COLO668 (cell line): ENCODE measurements around the gene MME.

ENCODE experiments used
- DNase-seq: peaks from one replicate; lab custom pipeline; 2025; ENCODE audit not compliant: unreplicated experiment; lab: John Stamatoyannopoulos, UW

Gene MME

DNA sequence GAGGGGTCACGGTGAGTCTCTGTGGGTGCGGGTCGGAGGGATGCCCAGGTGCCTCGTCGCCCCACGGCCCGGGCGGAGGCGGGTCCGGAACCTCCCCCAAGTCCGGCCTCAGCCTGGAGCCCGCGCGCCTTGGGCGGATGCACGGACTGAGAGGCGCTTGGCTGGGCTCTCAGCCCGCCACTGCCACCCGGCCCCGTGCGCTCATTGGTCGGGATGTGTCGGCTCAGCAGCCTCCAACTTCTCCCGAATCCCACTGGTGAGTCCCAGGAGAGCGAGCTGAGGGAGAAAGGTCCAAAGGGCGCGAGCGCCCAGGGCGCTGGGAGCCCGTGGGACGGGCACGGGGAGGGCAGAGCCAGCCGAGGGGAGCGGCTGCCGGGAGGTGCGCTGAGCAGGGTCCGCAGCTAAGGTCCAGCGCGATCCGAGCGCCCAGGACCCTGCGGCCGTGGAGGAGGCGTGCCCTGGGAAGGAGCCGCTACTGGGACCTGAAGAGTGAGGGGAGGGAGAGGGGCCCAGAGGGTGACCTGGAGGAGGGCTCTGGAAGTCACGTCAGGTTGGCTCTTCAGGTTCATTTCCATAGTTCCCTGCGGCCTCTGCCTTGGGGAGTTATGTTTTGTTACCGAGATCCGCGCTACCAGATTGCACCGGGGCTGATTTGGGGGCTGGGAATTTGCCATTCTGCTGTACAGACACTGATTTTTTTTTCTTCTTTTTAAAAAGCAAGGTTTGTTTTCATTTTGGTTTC is at the start of gene MME:
Gene MME (plus strand): TSS at position 574 of the 742 bp plus-strand sequence. CDS start 3,849 bp downstream, outside the sequence.
- peak; percentile 1 for DNase-seq

DNA sequence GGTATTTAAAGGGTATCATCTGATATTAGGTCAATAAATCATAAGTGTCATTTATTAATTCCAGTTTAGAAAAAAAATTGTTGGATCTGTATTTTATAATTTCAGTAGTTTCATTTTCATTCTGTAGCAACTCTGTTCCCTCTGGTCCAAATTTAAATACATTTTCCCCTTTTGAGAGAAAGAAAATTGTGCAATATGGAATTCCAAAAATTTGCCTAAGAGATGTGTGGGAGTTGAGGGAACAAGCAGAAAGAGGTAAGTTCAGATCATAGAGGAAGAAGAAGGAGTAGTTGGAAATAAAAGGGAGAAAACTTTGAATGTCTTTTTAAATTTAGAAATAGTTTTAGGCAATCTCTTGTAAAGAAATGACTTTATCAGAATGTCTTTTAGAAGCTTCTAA is 48.9 kb upstream of the MME start:
- DNase-seq = no peak

DNA sequence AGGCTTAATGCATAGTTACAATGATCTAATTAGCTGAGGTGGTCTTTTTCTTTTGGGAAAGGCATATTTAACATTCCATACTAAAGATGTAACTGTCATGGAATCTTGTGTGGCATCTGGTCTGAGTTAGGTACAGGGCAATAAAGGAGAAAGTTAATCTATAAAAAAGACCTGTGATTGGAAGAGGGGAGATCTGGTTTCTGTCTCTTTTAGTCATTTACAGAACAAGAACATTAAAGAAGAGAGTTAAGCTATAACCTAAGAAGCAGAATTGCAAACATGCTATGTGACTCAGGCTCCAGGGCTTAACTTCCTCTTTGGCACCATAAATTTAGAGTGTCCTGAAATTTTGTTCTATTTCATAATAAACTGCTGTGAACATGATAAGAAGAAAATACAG is 47.2 kb upstream of the MME start:
- no peak for DNase-seq

DNA sequence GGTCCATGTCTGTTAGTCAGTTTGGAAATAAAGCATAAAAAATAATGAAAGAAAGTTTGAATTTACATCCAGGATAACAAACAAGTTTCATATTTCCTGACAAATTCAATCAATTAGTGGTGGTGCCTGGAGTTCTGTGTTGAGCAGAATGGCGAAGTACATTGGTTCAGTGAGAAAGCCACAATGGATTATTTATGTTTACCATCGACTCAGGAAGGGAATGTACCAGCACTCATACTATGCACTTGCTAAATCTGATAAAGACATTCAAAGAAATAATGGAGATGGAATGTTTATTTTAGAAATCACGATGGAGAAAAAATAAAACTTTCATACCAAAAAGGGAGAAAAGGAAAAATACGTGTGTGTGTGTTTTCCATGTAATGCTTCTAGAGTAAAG is 45.3 kb upstream of the MME start:
- DNase-seq = no peak

DNA sequence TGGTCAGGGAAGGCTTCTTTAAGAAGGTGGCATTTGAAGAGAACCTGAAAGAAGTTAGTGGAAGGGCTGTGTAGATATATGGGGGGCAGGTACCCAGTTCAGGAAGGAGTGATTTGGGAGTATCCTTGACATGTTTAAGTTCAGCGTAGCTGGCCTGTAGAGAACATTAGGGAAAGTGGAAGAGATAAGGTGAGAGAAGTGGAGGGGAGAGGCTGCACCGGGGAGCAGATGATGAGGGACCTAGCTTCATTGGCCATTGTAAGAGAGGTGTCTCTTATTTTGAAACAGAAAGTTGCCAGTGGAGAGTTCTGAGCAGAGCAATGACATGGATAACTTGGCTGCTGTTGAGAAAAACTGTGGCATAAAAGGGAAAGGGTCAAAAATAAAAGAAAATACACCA is 44.6 kb upstream of the MME start:
- no peak for DNase-seq

DNA sequence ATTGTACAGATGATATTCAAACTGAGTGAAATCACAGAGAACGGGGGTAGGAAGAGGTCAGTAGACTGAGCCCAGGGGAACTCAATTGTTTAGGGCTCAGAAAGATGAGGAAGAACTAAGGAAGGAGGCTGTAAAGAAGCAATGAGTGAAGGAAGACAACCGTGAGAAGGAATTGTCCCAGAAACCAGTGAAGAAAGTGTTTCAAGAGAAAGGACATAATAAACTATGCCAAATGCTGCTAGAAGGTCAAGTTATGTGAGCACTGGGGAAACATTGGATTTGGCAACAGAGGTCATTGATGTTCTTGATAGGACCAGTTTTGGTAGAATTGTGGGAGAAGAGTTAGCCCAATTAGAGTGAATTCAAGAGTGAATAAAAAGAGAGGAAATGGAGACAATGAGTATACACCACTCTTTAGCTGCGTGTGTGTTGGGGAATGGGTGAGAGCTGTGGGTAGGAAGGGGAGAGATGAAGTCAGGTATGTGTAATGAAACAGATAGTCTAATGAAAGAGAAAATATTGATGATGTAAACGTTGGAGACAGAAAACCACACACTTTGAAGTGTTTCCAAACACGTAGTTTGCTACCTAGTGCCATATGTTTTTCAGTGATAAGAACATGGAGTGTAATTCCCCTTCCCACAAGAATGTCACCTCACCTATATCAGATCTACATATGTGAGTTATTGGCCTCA is 42.5 kb upstream of the MME start:
- no peak for DNase-seq

DNA sequence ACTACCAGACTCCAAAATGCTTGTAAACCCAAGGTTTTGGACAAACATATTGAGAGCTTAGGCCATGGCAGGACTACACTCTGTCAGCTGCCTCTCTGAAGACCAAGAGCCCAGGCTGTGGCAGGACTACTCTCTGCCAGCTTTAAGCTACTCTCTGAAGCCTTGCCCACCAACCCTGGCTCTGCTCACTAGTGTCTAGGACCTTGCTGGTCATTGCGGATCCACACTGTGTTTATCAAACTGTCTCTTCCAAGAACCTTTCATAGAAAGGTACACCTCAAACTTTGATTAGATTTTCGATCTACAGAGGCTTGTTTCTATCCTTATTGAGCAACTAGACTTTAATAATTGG is 41.9 kb upstream of the MME start:
- DNase-seq = no peak

DNA sequence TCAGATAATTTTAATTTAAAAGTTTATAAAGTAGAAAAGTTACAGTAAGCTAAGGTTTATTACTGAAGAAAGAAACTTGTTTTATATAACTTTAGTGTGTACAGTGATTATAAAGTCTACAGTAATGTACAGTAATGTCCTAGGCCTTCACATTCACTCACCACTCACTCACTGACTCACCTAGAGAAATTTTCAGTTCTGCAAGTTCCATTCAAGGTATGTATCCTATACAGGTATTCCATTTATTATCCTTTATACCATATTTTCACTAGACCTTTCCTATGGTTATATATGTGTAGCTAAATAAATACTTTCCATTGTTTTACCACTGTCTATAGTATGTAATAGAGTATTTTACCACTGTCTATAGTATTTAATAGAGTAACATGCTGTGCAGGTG is 33.2 kb upstream of the MME start:
- DNase-seq = no peak

DNA sequence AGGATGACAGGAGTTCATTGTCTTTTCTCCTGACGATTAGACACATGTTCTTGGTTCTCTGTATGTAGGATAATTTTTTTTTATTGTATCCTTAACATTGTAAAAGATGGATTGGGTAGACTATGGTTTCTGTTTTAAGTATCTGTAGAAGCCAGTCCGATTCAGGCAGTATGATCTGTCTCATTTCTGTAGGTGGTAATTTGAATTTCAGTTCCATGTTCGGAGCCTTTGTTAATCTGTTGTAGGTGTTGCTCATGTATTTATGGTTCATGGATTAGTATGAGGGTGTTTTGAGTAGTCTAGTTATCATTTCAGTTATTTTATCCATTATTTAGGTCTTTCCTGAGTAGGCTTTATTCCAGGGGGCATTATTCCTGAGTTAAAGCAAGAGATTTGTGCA is 32.4 kb upstream of the MME start:
- no peak for DNase-seq

DNA sequence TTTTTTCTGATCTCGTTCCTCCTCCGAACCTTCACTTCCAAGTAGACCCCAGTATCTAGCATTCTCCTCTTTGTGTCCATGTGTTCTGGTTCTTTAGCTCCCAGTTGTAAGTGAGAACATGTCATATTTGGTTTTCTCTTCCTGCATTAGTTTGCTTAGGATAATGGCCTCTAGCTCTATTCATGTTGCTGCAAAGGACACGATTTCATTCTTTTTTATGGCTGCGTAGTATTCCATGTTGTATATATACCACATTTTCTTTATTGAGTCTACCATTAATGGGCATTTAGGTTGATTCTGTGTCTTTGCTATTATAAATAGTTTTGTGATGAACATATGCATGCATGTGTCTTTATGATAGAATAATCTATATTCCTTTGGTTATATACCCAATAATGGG is 30.2 kb upstream of the MME start:
- no peak for DNase-seq

DNA sequence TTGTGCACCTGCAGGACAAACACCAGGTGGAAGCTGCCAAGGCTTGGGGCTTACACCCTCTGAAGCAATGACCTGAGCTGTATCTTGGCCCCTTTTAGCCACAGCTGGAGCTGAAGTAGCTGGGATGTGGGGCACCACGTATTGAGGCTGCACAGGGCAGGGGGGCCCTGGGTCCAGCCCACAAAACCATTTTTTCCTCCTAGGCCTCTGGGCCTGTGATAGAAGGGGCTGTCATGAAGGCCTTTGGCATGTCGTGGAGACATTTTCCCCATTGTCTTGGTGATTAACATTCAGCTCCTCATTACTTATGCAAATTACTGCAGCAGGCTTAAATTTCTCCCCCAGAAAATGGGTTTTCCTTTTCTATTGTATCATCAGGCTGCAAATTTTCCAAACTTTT is 27.6 kb upstream of the MME start:
- no peak for DNase-seq

DNA sequence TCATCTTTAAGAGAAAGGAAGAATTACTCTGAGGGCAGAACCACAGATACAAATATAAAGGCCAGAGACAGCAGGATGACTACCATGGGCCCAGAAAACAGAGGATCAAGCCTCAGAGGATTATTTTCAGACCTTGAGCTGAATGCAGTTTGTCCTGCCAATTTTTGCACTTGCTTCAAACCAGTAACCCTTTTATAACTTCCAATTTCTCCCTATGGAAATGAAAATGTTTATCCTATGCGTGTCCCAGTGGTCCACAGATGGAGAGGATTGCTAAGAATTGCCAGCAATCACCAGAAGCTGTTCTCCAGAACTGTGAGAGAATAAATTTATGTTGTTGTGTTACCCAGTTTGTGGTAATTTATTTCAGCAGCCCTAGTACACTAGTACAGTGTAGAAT is 26.4 kb upstream of the MME start:
- no peak for DNase-seq

DNA sequence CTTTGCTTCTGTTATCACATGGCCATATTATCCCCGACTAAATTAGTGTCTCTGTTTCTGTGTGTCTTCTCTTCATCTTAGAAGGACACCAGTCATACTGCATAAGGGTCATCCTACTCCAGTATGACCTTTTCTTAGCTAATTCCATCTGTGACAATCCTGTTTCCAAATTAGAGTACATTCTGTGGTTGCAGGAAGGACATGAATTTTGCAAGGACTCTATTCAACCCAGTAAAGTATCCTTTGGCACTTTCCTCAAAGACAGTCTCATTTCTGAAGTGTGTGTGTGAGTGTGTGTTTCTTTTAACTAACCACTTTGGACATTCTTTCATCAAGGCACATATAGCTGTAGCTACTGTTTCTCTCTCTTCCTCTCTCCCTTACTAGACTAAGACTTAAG is 15.2 kb upstream of the MME start:
- DNase-seq = no peak

DNA sequence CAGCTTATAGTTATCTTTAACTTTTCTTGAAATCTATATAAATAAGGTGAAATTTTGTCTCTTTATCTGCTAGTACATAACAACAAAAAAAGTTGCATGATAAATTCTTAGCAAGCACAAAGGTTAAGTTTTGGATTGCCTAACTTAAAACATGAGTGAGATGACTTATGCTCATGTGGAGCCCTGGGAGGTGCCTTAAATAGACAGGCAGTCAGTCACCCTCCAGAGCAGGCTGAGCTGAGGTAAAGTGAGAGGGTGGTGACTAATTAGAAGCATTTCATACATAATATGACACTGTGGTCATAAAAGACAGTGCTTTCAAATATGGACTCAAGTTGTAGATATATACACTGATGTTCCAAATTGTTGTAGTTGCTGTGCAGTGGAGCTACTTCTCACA is 14.6 kb upstream of the MME start:
- no peak for DNase-seq

DNA sequence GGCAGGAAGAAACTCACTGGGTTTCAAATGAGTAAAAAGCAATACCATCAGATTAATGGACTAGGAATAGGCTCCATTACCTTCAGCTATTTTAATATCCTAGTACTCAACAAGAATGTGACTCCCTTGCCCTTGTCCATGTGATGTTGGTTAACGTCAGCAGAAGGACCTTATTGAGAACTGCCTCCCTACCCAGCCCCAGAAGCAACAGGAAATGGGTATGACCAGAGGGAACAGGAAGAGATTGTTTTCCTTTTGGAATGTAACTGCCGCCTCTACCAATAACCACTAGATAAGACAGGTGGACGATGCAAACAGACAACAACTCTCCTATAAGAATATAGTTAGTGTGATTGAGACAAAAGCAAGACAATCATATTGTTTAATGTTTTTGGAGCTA is 10.4 kb upstream of the MME start:
- no peak for DNase-seq

DNA sequence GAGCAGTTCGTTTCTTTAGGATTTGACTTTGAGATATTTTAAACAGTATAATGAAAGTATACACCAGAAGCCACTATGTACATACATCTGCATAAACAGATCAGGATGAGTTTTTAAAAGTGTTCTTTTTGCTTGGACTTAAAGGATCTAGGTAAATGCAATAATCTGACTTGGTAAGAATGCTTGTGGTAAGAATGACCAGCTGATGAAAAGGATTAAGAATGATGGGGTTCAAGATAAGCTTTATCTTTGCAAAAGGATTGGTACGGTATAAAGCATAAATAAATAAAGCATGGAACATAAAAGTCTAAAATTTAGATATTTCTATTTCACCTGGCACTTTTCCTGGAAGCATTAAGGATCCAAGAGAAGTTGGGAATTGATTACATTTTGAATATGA is 9.8 kb upstream of the MME start:
- DNase-seq = no peak

DNA sequence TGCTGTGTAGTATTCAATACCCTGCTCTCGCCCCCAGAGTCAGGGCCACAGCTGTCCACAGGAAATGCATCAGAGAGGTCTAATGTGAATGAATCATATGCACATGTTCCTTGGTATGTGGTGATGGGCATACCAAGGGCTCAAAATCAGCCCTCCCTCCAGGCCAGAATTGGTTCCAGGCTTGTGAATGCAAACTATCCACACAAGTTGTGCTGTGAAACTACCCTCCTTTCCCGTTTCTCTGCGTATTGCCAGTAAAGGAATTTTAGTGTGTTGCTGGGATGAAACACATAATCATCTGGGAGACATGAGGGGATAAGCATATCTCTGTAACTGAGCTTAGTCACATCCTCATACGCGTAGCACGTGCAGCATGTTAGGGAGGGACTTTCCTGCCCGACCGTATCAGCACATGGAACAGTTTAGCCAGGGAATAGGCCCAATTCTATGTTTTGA is 9.2 kb upstream of the MME start:
- DNase-seq = no peak

DNA sequence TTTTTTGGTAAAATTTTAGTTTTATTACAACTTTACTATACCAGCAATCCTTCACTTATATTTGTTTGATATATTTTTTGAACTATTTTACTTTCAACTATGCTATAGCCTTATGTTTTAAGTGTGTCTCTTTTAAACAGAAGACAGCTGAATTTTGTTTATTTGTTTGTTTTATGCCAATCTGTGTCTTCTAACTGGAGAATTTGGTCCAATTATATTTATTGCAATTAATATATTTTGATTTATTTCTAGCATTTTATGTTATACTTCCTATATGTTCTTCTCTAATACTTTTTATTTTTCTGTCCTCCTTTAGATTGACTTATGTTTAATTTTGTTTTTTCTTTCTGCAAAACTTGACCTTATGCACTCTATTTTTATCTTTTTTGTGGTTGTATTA is 4.9 kb upstream of the MME start:
- no peak for DNase-seq

DNA sequence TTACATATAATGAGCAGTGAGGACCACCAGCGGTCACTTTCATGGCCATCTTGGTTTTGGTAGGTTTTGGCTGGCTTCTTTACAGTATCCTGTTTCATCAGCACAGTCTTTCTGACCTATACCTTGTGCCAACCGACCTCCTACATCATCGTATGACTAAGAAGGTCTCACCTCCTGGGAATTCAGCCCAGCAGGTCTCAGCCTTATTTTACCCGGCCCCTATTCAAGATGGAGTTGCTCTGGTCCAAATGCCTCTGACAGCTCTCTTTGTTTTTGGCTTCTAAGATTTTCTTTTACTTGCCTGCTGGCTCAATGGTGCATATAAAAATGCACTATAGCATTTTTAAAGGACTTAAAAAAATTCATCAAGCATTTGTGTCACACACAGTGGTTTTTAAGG is 3.2 kb upstream of the MME start:
- no peak for DNase-seq

DNA sequence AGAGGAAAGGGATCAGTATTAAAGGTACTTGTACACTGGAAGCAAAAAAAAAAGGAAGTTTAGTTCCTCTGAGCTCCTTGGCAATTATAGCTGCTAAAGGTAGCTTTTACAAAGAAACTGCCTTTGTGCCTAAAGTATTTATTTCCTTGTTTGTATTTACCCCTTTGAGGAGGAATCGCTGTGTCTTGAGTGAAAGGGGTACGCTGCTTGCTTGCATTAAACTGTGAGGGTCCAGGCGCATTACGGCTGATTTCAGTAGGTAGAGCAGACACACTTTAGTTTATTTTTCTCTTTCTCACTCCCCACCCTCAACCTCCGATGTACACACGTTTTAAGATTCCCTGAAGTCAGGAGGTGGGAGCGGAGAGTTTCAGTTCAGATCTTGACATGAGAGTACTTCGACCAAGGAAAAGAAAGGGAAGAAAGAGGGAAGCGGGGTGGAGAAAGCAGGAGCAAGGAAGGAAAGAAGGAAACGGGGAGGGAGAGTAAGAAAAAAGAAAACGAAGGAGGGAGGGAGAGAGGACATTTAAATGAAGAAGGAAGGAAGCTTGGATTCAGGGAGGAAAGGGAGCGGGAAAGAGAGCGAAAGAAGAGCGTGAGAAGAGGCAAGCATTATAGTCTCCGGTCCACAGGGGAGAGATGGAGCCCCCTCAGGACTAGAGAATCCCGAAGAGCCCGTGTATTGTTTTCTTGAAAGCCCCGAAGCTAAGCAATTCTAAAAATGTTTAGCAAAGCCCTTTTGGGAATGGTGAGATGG is 1.2 kb upstream of the MME start:
- DNase-seq = no peak

DNA sequence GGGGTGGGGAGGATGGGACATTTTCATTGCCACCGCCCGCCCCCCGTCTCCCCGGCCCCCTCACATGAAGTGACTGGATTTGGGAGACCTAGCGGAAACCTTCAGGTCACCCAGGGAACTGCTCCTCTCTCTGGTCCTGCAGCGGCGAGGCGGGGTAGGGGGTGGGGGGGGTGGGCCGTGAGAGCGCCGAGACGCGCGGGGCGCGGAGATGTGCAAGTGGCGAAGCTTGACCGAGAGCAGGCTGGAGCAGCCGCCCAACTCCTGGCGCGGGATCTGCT is 712 bp upstream of the MME start:
- DNase-seq = no peak

DNA sequence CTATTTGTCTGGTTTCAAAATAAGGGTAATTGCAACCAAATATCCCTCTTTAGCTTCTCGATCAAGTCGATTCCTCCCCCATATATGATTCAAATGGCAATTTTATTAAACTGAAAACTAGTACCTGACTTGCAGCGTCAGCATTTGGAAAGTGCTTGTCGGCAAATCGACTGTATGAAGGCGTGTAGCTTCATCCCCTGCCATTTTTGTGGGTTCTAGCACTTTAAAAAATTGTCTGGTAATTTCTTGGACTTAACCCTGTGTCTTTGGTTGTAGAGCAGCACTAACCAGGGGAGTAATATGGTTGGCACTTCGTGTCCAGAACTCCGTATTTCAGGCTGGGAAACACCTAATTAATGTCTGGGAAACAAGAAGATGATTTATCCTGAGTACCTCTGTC is 573 bp downstream of the MME start:
- DNase-seq = no peak
